IMR-90 (cell line): Measurements from ENCODE around the gene EBF3. TPM values are rescaled to one million over a fixed set of nuclear protein-coding genes. Genes with fewer than 3 reads are reported as not detected.

Experiments used
- ATAC-seq: fragments of 200-7000 bp; cut with Tn5 transposase; 2 replicates; pipeline ENCODE4 v1.9.1; 2020; ENCODE audit warnings: low read depth, mild to moderate bottlenecking, moderate library complexity
- BruUV-seq: library from RNA; stranded (reverse); fragments of 400-500 nt; replicated peaks from 2 replicates; lab custom pipeline; 2021; lab: Mats Ljungman, UMichigan
- CTCF ChIA-PET: fragments of 300-600 bp; formaldehyde crosslinking; extraction: SDS; loops from one replicate; lab custom pipeline; 2021; ENCODE audit warnings: antibody characterized with exemption; lab: Yijun Ruan, JAX
- POLR2A ChIA-PET: fragments of 300-600 bp; sonication (Branson Sonifier 250); formaldehyde crosslinking; loops from one replicate; lab custom pipeline; 2022; ENCODE audit warnings: antibody characterized with exemption; ENCODE audit not compliant: unreplicated experiment; lab: Charles Lee
- DNase-seq: peaks from one replicate; pipeline ENCODE4 v3.0.0; 2013
- H2AFZ ChIP-seq: replicated peaks from 2 replicates; pipeline ENCODE3; 2013; ENCODE audit warnings: low read length, mild to moderate bottlenecking; ENCODE audit not compliant: poor library complexity
- H2AK5ac ChIP-seq: 2 replicates; pipeline ENCODE4 v1.6.1; 2013; ENCODE audit warnings: low read depth, low read length, inconsistent platforms
- H2AK9ac ChIP-seq: replicated peaks from 2 replicates; pipeline ENCODE3; 2013; ENCODE audit warnings: mild to moderate bottlenecking, low read depth, low read length, moderate library complexity; ENCODE audit not compliant: poor library complexity
- H2BK120ac ChIP-seq: 2 replicates; pipeline ENCODE4 v1.6.1; 2013; ENCODE audit warnings: low read depth, low read length, inconsistent platforms
- H2BK15ac ChIP-seq: 3 replicates; pipeline ENCODE4 v1.6.1; 2013; ENCODE audit warnings: low read depth, low read length, inconsistent platforms
- H2BK20ac ChIP-seq: 2 replicates; pipeline ENCODE4 v1.6.1; 2013; ENCODE audit warnings: low read depth, mild to moderate bottlenecking, inconsistent platforms, low read length, moderate library complexity
- H2BK5ac ChIP-seq: 2 replicates; pipeline ENCODE4 v1.6.1; 2013; ENCODE audit warnings: mild to moderate bottlenecking, low read depth, low read length, inconsistent platforms; ENCODE audit not compliant: poor library complexity, severe bottlenecking
- H3K14ac ChIP-seq: replicated peaks from 2 replicates; pipeline ENCODE4 v1.6.1; 2013; ENCODE audit warnings: low read depth, low read length, inconsistent platforms
- H3K18ac ChIP-seq: 2 replicates; pipeline ENCODE4 v1.6.1; 2013; ENCODE audit warnings: low read depth, low read length, control low read depth
- H3K23ac ChIP-seq: 2 replicates; pipeline ENCODE4 v1.6.1; 2013; ENCODE audit warnings: low read depth, low read length, inconsistent platforms
- H3K27ac ChIP-seq: 2 replicates; pipeline ENCODE4 v1.5.1; 2013; ENCODE audit warnings: mild to moderate bottlenecking, control low read depth, low read length; ENCODE audit not compliant: insufficient read depth
- H3K27me3 ChIP-seq: 2 replicates; pipeline ENCODE4 v1.6.1; 2013; ENCODE audit warnings: low read length; ENCODE audit not compliant: control insufficient read depth, insufficient read depth
- H3K36me3 ChIP-seq: 2 replicates; pipeline ENCODE4 v1.6.1; 2013; ENCODE audit warnings: low read length, mixed read lengths; ENCODE audit not compliant: control insufficient read depth, insufficient read depth
- H3K4ac ChIP-seq: 2 replicates; pipeline ENCODE4 v1.6.1; 2013; ENCODE audit warnings: low read depth, low read length, inconsistent platforms
- H3K4me1 ChIP-seq: 2 replicates; pipeline ENCODE4 v1.6.1; 2013; ENCODE audit warnings: low read length, mixed read lengths; ENCODE audit not compliant: control insufficient read depth, insufficient read depth
- H3K4me2 ChIP-seq: 2 replicates; pipeline ENCODE4 v1.6.1; 2013; ENCODE audit warnings: low read depth, mild to moderate bottlenecking, control low read depth, low read length, moderate library complexity
- H3K4me3 ChIP-seq: 2 replicates; pipeline ENCODE4 v1.5.1; 2013; ENCODE audit warnings: low read depth, mild to moderate bottlenecking, control low read depth, low read length, moderate library complexity; ENCODE audit not compliant: insufficient read depth
- H3K56ac ChIP-seq: 2 replicates; pipeline ENCODE4 v1.6.1; 2013; ENCODE audit warnings: low read length, inconsistent platforms; ENCODE audit not compliant: insufficient read depth; ENCODE audit errors: extremely low read depth
- H3K79me1 ChIP-seq, 2 experiments: 2 replicates each; pipeline ENCODE4 v1.6.1; 2013; ENCODE audit warnings: low read length in 2 of 2, inconsistent platforms in 1 of 2, low read depth in 1 of 2
- H3K9ac ChIP-seq: 2 replicates; pipeline ENCODE4 v1.6.1; 2013; ENCODE audit warnings: low read depth, low read length, control low read depth
- H3K9me1 ChIP-seq: 2 replicates; pipeline ENCODE4 v1.6.1; 2013; ENCODE audit warnings: low read length, inconsistent platforms; ENCODE audit not compliant: insufficient read depth
- H3K9me3 ChIP-seq: 2 replicates; pipeline ENCODE4 v1.6.1; 2013; ENCODE audit warnings: low read length; ENCODE audit not compliant: control insufficient read depth, insufficient read depth
- H4K20me1 ChIP-seq: 2 replicates; pipeline ENCODE4 v1.6.1; 2013; ENCODE audit warnings: low read length, inconsistent platforms; ENCODE audit not compliant: insufficient read depth
- H4K5ac ChIP-seq: 2 replicates; pipeline ENCODE4 v1.6.1; 2013; ENCODE audit warnings: mild to moderate bottlenecking, low read depth, low read length, control low read depth
- H4K8ac ChIP-seq, 2 experiments: 2 replicates each; pipeline ENCODE4 v1.6.1; 2013; ENCODE audit warnings: low read depth in 2 of 2, low read length in 2 of 2, control low read depth in 1 of 2, inconsistent platforms in 1 of 2
- H4K91ac ChIP-seq: 2 replicates; pipeline ENCODE4 v1.6.1; 2013; ENCODE audit warnings: low read depth, low read length, inconsistent platforms; ENCODE audit not compliant: insufficient read depth
- CEBPB ChIP-seq: IDR thresholded peaks from 2 replicates; pipeline ENCODE4 v1.6.1; 2012; ENCODE audit warnings: low read depth, low read length, improper control_type of control experiment
- CHD1 ChIP-seq: IDR thresholded peaks from 2 replicates; pipeline ENCODE4 v1.6.1; 2012; ENCODE audit warnings: low read depth, low read length, improper control_type of control experiment
- POLR2A ChIP-seq: IDR thresholded peaks from 2 replicates; pipeline ENCODE4 v1.6.1; 2012; ENCODE audit warnings: mild to moderate bottlenecking, low read depth, low read length
- WGBS, 2 experiments: methylation state at CpG; one replicate each; pipeline versions ENCODE4 v1.1.5 to v1.1.7; 2013; ENCODE audit warnings: missing lambda C conversion rate in 2 of 2; ENCODE audit not compliant: insufficient read length in 1 of 2; ENCODE audit errors: extremely low coverage in 2 of 2; 5-methylcytosine and 5-hydroxymethylcytosine counted together
- dilution Hi-C: fragments of 300-500 bp; cut with HindIII; formaldehyde crosslinking; loops from one replicate; pipeline ENCODE4 v1.14.3; 2018; ENCODE audit warnings: low sequenced_read_pairs; ENCODE audit not compliant: unreplicated experiment
- in situ Hi-C: fragments of 300-500 bp; cut with MboI; formaldehyde crosslinking; loops from 3 replicates; pipeline ENCODE4 v1.14.3; 2019; ENCODE audit warnings: low sequenced_read_pairs, inconsistent platforms, mixed read lengths
- intact Hi-C: fragments of 100-400 bp; cut with micrococcal nuclease; formaldehyde crosslinking; loops from 2 replicates; pipeline ENCODE4 v1.10.0; 2022
- polyA plus RNA-seq, 3 experiments: library from polyadenylated mRNA; depleted of rRNA; stranded (reverse); fragments of >200 nt; gene quantifications; 2 replicates each; pipeline ENCODE4 v1.2.3, GENCODE V29; 2012; ENCODE audit warnings: low replicate concordance in 1 of 3
- total RNA-seq: library from RNA; depleted of rRNA; stranded (reverse); fragments of >200 nt; gene quantifications from 2 replicates; pipeline ENCODE4 v1.2.3, GENCODE V29; 2012
- TF ChIP-seq, protein P1 (sequence below): fragments of 150-350 bp; IDR thresholded peaks from 2 replicates; pipeline ENCODE4 v1.6.1; 2017; ENCODE audit warnings: mild to moderate bottlenecking, antibody characterized with exemption, low read length, low read depth
- TF ChIP-seq, protein P2 (sequence below): conservative IDR thresholded peaks from 2 replicates; pipeline ENCODE4 v1.5.1; 2012; ENCODE audit warnings: mild to moderate bottlenecking, low read depth, low read length, improper control_type of control experiment

The EBF3 gene
- total and polyA plus RNA-seq, 2 of the 4 experiments (the other 2 are of a cell fraction), result 0.36 to 0.70 TPM

DNA sequence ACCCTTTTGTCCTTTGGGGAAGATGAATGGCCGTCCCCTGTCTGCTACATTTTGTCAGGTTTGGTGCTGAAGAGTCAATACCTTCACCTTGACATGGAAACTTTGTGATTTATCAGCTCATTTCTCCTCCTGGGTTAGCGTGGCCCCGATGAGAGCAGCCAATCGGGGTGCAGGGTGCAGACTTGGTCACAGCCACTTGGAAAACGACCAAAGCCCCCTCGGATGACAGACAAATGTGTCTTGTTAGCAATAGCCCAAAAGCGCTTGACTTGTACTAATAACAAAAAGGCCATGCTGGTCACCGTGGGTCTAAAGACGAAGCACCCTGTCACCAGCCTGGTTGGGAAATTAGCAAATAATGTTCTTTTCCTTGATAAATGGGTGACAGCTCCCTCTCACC lies 103.7 kb downstream of the EBF3 start:
- Histone ChIP-seq H3K14ac (no peak overlapping the region), H2BK120ac (no peak overlapping the region), H3K9me3 (peaks cover 30% of the 10 kb centered on the region), H2BK5ac (no peak overlapping the region), H3K27me3 (no peaks in the 10 kb centered on the region), H3K4me1 (no peaks in the 10 kb centered on the region), H3K9me1 (no peaks in the 10 kb centered on the region), H2AK5ac (no peak overlapping the region), H4K5ac (no peak overlapping the region), H2AK9ac (no peak overlapping the region), H2BK20ac (no peak overlapping the region), H3K4ac (no peak overlapping the region), H3K36me3 (peaks cover 2% of the 10 kb centered on the region; the same call in 1 of the 2 replicates), H3K18ac (no peak overlapping the region), H3K23ac (no peak overlapping the region), H3K56ac (no peak overlapping the region), H4K91ac (no peak overlapping the region), H3K79me1 (no peaks in the 10 kb centered on the region), H2BK15ac (no peak overlapping the region), H4K20me1 (no peaks in the 10 kb centered on the region), H4K8ac (no peak overlapping the region), H2AFZ (no peak overlapping the region), H3K9ac (no peak overlapping the region), H3K4me3 (no peak overlapping the region), H3K4me2 (no peak overlapping the region), H3K27ac (no peak overlapping the region)
- no peak for ATAC-seq
- 40% methylated on average over 4 of the region's 9 CpGs; no CpG with 5 or more reads in 1 of the 2 experiments for WGBS, 2 experiments
- TF ChIP-seq, protein P1, sequence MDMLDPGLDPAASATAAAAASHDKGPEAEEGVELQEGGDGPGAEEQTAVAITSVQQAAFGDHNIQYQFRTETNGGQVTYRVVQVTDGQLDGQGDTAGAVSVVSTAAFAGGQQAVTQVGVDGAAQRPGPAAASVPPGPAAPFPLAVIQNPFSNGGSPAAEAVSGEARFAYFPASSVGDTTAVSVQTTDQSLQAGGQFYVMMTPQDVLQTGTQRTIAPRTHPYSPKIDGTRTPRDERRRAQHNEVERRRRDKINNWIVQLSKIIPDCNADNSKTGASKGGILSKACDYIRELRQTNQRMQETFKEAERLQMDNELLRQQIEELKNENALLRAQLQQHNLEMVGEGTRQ, result no peak
- TF ChIP-seq, protein P2, sequence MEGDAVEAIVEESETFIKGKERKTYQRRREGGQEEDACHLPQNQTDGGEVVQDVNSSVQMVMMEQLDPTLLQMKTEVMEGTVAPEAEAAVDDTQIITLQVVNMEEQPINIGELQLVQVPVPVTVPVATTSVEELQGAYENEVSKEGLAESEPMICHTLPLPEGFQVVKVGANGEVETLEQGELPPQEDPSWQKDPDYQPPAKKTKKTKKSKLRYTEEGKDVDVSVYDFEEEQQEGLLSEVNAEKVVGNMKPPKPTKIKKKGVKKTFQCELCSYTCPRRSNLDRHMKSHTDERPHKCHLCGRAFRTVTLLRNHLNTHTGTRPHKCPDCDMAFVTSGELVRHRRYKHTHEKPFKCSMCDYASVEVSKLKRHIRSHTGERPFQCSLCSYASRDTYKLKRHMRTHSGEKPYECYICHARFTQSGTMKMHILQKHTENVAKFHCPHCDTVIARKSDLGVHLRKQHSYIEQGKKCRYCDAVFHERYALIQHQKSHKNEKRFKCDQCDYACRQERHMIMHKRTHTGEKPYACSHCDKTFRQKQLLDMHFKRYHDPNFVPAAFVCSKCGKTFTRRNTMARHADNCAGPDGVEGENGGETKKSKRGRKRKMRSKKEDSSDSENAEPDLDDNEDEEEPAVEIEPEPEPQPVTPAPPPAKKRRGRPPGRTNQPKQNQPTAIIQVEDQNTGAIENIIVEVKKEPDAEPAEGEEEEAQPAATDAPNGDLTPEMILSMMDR, result no peak
- TF ChIP-seq CEBPB (no peak), CHD1 (no peak), POLR2A (no peak)
- ChIA-PET POLR2A (no interaction called here), CTCF (no interaction called here)
- intact Hi-C loops, result no loop called here
- no TSS peak for BruUV-seq
- dilution Hi-C loops, result no loop called here
- no peak for DNase-seq
- in situ Hi-C loops, result no loop called here
